ENCODE results near the gene ANKFN1.

The ANKFN1 gene

GRCh38 chr17:56144223-56144622, 9.1 kb upstream of the ANKFN1 start:
- DNase-seq, result no peak

GRCh38 chr17:56146534-56146933, 6.7 kb upstream of the ANKFN1 start:
- DNase-seq, result no peak

- DNase-seq, result no peak
Observed at GRCh38 chr17:56148333-56148732, 4.9 kb upstream of the ANKFN1 start.

- no peak for DNase-seq
Observed at GRCh38 chr17:56149266-56150036, 3.8 kb upstream of the ANKFN1 start.

GRCh38 chr17:56150649-56151048, 2.6 kb upstream of the ANKFN1 start:
- no peak for DNase-seq

GRCh38 chr17:56157845-56158244, 4.6 kb downstream of the ANKFN1 start:
- DNase-seq, result no peak

- DNase-seq, result no peak
Observed at GRCh38 chr17:56158344-56158743, 5.1 kb downstream of the ANKFN1 start.

- no peak for DNase-seq
Observed at GRCh38 chr17:56158915-56159825, 5.9 kb downstream of the ANKFN1 start.

- DNase-seq, result no peak
Observed at GRCh38 chr17:56159826-56160380, 6.6 kb downstream of the ANKFN1 start.

GRCh38 chr17:56160422-56160821, 7.1 kb downstream of the ANKFN1 start:
- DNase-seq, result no peak

- no peak for DNase-seq
Observed at GRCh38 chr17:56165072-56165641, 11.9 kb downstream of the ANKFN1 start.

GRCh38 chr17:56167491-56167890, 14.2 kb downstream of the ANKFN1 start:
- DNase-seq, result no peak

- DNase-seq, result no peak
Observed at GRCh38 chr17:56169621-56170020, 16.3 kb downstream of the ANKFN1 start.

- no peak for DNase-seq
Observed at GRCh38 chr17:56171186-56171959, 18.1 kb downstream of the ANKFN1 start.

- no peak for DNase-seq
Observed at GRCh38 chr17:56172517-56172982, 19.3 kb downstream of the ANKFN1 start.

GRCh38 chr17:56173026-56173425, 19.8 kb downstream of the ANKFN1 start:
- no peak for DNase-seq

- no peak for DNase-seq
Observed at GRCh38 chr17:56173958-56174835, 20.9 kb downstream of the ANKFN1 start.

- DNase-seq, result no peak
Observed at GRCh38 chr17:56175299-56175955, 22.2 kb downstream of the ANKFN1 start.

- DNase-seq, result no peak
Observed at GRCh38 chr17:56176091-56176490, 22.8 kb downstream of the ANKFN1 start.

GRCh38 chr17:56177361-56177760, 24.1 kb downstream of the ANKFN1 start:
- DNase-seq, result no peak

GRCh38 chr17:56178203-56178602, 24.9 kb downstream of the ANKFN1 start:
- no peak for DNase-seq
